Activated CD8-positive, alpha-beta memory T cell treated with anti-CD3 and anti-CD28 coated beads, Interleukin-2, amount 50 U/mL, for 1 hour (primary cell): ENCODE results near the gene GMEB2.

ENCODE experiments used
- DNase-seq: peaks from one replicate; pipeline ENCODE4 v3.0.0-alpha.2; 2020; ENCODE audit errors: extremely low read depth

GMEB2 gene

DNA sequence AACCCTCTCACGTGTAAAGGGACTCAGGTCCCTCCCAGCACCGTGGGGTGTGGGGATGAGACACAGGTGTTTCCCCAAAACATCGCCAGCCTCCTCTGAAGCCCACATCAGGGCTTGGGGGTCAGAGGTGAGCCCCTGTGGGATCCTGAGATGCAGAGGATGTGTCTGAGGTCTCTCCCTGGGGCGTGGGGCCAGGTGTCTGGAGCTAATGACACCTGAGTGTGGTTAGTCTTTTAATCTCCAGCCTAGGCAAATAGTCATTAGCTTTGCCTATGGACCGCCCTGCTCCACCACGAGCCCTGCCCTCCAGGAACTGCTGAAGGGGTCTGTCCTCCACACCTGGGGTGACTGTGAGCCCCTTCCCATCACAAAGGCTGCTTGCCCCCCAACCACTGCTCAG lies 81.1 kb downstream of the GMEB2 start:
- DNase-seq, result no peak

DNA sequence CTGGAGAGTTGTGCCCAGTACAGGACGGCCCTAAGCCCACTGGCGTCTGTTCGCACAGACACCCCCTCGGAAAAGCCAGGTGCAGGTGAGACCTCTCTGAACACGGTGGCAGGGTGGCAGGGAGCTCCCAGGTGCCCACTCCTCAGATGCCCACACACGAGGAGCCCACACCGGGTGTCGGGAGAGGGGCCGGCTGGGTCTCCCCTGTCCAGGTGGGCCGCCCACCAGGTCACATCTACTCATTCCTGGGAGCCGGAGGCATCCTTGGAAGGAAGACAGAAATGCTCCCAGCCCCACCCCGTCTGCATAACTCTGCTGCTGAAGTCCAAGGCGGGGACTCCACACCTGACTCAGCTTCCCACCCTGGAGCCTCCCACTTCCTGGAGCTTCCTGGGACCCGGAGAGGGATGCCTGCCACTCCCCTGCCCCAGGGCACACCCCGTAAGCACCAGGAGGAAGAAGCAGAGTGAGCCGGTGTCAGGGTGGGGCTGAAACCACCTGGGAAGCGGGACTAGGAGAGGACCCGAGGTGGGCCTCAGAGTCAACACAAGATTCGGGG lies 81.9 kb downstream of the GMEB2 start:
- DNase-seq, result no peak

DNA sequence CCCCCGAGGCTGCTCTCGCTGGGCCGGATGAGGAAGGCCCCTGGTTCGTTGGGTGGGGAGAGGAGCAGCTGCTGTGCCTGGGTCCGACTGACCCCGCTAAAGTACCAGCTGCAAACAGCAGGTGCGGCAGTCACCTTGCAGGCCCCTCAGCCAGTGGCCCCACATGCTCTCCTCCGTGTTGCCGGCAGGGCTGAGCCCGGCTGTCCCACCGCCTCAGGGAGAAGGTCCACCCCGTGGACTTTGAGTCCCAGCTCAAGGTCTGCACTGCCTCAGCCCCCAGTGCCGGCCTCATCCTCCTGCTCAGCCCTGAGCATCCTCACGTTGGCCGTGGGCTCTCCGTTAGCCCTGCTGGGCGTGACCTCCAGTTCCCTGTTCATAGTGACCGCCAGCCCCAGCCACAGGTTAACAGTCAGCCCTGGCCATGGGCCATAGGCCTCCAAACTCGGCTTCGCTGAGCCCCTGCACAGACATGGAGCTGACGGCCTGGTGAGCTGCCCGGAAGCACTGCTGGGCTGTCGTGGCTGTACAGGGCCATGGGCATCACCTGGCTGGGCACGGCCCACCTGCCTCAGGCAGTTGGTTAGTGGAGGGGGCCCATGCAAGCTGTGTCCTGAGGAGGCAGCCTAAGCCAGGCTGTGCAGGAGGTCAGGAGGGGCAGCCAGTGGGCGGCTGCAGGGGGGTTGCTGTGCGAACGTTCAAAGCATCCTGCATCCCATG lies 82.5 kb downstream of the GMEB2 start:
- no peak for DNase-seq

DNA sequence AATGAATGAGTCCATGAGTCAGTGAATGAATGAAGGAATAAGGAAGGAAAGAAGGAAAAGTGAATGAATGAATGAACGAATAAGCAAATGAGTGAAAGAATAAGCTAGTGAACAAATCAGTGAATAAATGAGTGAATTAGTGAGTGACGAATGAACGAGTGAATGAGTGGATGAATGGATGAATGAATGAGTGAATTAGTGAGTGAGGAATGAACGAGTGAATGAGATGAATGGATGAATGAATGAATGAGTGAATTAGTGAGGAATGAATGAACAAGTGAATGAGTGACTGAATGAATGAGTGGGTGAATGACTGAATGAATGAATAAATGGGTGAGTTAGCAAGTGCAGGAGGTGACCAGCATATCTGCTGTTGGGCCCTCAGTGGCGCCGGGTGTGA lies 83.2 kb downstream of the GMEB2 start:
- DNase-seq, result no peak

DNA sequence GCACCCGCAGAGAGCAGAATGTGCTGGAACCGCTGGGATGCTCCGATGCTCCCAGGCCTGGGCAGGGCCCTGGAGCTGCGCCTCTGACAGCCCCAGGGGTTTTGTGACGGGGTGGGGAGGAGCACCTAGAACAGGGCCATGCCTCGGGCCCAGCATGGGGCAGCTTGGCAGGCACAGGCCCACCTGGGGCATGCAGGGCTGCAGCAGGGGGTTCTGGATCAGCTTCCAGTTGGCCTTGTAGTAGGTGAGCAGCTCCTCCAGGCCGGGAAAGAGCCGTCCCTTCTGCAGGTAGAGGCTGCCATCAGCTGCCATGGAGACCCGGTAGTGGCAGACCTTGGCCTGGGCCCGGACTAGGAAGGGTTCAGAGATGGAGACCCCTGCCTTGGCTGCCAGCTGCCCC lies 83.8 kb downstream of the GMEB2 start:
- DNase-seq, result no peak

DNA sequence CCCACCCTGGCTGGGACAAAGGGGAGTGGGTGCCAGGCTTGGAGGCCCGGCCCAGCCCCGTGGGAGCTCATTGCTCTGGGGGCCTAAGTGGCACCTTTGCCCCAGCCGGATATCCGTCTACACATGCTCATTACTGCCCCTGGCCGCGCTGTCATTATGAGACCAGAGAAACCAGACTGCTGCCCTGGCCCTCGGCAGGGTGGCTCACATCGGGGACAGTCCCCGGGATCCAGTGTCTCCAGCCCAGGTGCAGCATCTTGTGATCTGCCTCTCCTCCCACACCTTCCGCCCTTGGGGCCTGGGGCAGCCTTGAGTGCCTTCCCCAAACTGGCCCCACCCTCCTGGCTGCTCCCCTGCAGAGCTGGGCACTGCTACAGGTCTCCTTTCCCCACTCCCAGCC lies 84.2 kb downstream of the GMEB2 start:
- no peak for DNase-seq

DNA sequence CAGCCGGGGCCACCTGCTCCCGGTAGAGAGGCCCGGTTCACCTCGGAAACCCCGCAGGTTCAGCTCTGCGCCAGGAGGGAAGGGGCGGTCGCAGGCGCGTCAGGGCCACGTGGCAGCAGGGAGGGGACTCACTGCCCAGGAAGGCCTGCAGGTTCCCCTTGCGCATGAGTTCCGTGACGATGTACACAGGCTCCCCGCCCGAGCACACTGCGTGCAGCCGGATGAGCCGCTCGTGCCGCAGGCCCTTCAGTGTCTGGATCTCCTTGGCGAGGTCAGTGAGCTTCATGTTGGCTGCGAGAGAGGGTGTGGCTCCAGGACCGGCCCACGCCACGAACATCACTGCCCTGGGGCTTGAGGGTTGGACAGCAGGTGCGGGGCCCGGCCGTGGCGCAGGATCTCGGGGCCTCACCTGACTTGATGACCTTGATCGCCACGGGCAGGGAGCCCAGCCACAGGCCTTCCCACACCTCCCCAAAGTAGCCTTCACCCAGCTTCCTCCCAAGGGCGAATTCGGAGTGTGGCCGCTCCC lies 84.8 kb downstream of the GMEB2 start:
- no peak for DNase-seq

DNA sequence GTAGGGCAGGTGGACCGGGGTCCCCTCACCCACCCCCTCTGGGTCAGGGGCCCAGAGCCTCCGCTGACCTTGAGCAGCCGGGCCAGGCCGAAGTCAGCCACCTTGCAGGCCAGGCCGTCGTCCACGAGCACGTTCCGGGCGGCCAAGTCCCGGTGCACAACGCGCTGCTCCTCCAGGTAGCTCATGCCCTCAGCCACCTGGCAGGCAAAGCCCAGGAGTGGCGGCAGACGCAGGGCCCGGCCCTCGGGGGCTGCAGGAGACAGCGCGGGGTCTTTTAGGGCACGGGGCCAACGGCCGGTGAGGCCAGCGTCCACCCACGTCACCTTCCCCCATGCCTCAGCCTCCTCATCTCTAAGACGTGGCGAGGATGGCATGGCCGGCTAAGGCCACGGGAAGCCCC lies 85.5 kb downstream of the GMEB2 start:
- DNase-seq, result no peak

DNA sequence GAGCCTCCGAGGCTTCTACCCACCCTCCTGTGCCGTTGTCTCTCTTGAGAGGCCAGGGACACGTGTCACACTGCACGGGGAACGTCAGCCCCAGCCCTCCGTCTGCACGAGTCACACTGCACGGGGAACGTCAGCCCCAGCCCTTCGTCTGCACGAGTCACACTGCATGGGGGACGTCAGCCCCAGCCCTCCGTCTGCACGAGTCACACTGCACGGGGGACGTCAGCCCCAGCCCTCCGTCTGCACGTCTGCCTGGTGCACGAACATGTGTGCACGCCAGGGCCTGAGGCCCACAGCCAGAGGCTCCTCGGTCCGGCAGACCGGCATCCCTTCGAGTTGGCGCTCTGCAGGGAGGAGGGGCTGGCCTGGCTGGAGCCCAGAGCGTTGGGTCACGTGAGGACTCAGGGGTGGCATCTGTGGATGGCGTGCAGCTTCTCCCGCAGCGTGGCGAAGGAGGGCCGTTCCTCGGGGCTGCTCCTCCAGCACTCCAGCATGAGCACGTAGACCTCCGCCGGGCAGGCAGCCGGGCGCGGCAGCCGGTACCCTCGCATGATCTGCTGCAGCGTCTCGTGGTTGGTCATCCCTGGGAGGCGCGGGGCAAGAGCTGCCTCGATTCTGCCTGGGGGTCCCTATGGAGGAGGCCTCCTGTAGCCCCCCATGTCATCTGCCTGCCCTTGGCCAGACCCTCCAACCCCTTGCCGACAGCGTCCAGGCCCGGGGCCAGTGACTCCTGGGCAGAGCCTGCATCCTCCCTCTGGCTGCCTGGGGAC lies 86.3 kb downstream of the GMEB2 start:
- no peak for DNase-seq

DNA sequence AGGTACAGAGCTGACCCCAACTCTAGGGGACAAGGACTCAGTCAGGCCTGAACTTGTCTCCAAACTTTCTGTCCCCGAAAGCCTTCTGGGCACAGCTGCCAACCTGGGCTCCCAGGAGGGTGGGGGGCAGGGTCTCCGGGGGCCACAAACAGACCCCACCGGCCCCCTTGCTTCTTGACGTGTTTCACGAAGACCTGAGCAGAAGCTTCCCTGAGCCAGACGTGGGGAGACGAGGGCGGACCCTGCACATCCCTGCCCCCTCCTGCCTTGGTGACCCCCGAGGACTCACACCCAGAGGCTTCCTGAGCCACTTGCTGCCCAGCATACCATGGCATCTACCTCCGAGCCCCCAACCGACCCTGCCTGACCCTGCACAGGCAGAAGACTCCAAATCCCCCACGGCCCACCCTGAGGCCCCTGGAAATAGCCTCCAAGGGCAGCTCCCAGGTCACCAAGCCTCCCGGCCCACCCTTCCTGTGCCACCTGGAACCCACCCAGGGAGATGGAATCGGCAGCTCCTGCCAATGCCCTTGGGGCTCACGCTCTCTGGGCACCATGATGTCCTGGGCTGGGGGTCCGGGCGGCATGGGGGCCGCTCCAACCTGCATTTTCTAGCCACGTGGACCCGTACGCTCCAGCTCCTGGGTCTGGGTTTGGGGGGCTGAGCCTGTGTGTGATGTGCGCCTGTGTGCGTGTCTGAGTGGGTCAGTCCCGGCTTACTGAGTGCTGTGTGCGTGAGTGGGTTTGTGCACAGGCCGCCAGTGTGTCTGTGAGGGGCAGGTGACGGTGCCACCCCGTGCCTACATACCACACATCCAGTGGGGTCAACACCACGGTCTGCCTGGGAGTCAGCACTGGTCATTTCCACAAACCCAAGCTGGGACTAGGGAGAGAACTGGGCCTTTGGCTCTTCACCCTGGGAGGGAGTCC lies 87.2 kb downstream of the GMEB2 start:
- no peak for DNase-seq

DNA sequence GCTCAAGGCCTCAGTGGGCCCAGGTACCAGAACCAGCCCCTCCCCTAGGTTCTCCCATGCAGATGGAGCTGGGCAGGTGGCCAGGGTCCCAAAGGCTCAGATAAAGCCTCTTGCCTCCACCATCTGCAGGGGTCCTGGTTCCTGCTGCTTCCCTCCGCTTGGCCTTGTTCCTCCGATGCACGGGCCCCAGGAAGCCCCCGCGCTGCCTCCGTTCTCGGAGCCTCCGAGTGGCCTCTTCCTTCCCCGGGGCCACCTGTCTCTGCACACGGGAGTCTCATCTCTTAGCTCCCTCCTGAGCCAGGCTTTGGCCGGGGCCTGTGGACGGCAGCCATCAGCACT lies 87.8 kb downstream of the GMEB2 start:
- DNase-seq, result no peak

DNA sequence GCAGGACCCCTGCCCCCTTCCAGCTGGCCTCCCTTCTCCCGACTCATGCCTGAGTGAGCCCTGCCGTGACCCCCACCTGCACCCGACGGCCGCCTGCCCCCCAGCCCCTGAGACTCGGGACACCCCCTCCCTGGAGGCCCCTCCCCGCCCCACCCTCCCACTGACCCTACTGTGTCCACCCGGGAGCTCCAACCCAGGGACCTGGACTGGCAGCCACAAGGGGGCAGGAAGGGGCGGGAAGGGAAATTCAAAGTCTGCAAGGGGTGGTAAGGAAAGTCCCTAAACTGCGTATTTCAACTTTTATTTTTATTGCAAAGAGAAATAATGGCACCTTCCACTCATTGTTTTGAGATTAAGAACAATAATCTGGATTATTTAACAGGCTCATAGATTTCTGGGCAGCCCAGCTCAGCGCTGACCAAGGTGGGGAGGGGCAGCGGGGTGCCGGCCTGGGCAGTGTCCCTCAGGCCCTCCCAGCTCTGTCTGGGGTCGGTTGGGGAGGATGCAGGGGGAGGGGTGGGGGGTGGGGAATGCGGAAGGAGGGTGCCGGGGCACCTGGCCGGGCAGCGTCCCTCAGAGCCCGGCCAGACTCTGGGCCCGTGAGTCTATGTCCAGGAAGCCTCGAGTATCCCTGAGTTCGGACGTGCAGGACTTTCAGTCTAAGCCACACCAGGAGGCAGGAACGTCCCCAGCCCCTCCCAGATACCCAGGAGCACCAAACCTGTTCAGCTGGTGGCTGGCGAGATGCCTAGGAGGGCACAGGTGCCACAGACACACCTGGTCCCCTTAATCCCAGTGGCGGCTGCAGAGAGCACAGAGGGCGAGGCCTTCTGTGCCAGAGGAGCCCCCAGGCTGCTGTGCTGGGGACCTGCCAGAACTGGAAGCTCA lies 88.5 kb downstream of the GMEB2 start:
- no peak for DNase-seq
